Measurements from ENCODE around the gene LDB2. TPM values are rescaled to one million over a fixed set of nuclear protein-coding genes. Genes with fewer than 3 reads are reported as not detected.

LDB2 gene
- total and polyA plus RNA-seq, 2 donors (not counting 3 experiments of a cell fraction or from before 2014, with no cell fraction given), result 127 to 223 TPM

- no peaks in the 10 kb centered on the region for H3K9me3 ChIP-seq (replicated peaks; ENCODE audit: control insufficient read depth, insufficient read depth, low read length)
- H3K79me2 ChIP-seq (ENCODE audit: control insufficient read depth, insufficient read depth, low read length), result no peaks in the 10 kb centered on the region
- DNase-seq (ENCODE audit: low read depth, low spot score), result no peak
- H3K4me1 ChIP-seq (ENCODE audit: control insufficient read depth, extremely low read depth, insufficient read depth, low read length), result no peaks in the 10 kb centered on the region
- no peak overlapping the region for H3K27ac ChIP-seq (ENCODE audit: insufficient read depth, low read depth, low read length)
- H3K4me2 ChIP-seq (ENCODE audit: insufficient read depth, low read length), result no peak overlapping the region
- no peak overlapping the region for H3K4me3 ChIP-seq (replicated peaks in 1 of 3; ENCODE audit: insufficient read depth in 1 of 3, low read depth in 1 of 3, low read length in 3 of 3)
- H3K9me1 ChIP-seq (replicated peaks; ENCODE audit: control insufficient read depth, extremely low read depth, insufficient read depth, low read length), result no peaks in the 10 kb centered on the region
- no peaks in the 10 kb centered on the region for H4K20me1 ChIP-seq (replicated peaks; ENCODE audit: control insufficient read depth, extremely low read depth, insufficient read depth, low read length)
- BruUV-seq (replicated peaks), result no TSS peak
- no peak for FAIRE-seq
- dilution Hi-C loops (cut with MboI; ENCODE audit: extremely low pct_ligation_motif_present, low sequenced_read_pairs) (no loop called here), intact Hi-C loops (cut with micrococcal nuclease) (no loop called here)
- TF ChIP-seq FOS (IDR thresholded peaks at IDR 0.05; ENCODE audit: borderline replicate concordance, insufficient read depth, low read length) (no peak), POLR2AphosphoS5 (IDR thresholded peaks at IDR 0.05; ENCODE audit: insufficient read depth, low read depth, low read length) (no peak)
- H3K27me3 ChIP-seq (ENCODE audit: control insufficient read depth in 2 of 2, insufficient read depth in 2 of 2, low read length in 2 of 2), result no peaks in the 10 kb centered on the region
- POLR2A ChIA-PET, result no interaction called here
- peaks cover 0 to 16% of the 10 kb centered on the region in 2 experiments for H3K36me3 ChIP-seq (ENCODE audit: control insufficient read depth in 2 of 2, extremely low read depth in 1 of 2, insufficient read depth in 2 of 2, low read length in 2 of 2)
- H3K9ac ChIP-seq (replicated peaks; ENCODE audit: extremely low read depth, insufficient read depth, low read length), result no peak overlapping the region
- no peak overlapping the region for H2AFZ ChIP-seq (ENCODE audit: low read depth, low read length)
- CTCF ChIA-PET, result interaction anchor here (0.7 kb wide), 2 partner anchors 156 to 564 kb away, joined by 3 to 4 read pairs; no protein-coding TSS in a partner anchor
Measured at GRCh38 chr4:16759931-16760582, 138.4 kb downstream of the LDB2 start.

- FAIRE-seq, result no peak
- Histone ChIP-seq H3K79me2 (ENCODE audit: control insufficient read depth, insufficient read depth, low read length) (no peaks in the 10 kb centered on the region), H3K27me3 (ENCODE audit: control insufficient read depth in 2 of 2, insufficient read depth in 2 of 2, low read length in 2 of 2) (no peaks in the 10 kb centered on the region), H3K27ac (ENCODE audit: insufficient read depth, low read depth, low read length) (no peak overlapping the region), H3K36me3 (ENCODE audit: control insufficient read depth in 2 of 2, extremely low read depth in 1 of 2, insufficient read depth in 2 of 2, low read length in 2 of 2) (peaks cover 0 to 18% of the 10 kb centered on the region in 2 experiments), H3K4me3 (replicated peaks in 1 of 3; ENCODE audit: insufficient read depth in 1 of 3, low read depth in 1 of 3, low read length in 3 of 3) (no peak overlapping the region), H4K20me1 (replicated peaks; ENCODE audit: control insufficient read depth, extremely low read depth, insufficient read depth, low read length) (no peaks in the 10 kb centered on the region), H2AFZ (ENCODE audit: low read depth, low read length) (no peak overlapping the region), H3K9me3 (replicated peaks; ENCODE audit: control insufficient read depth, insufficient read depth, low read length) (no peaks in the 10 kb centered on the region), H3K9ac (replicated peaks; ENCODE audit: extremely low read depth, insufficient read depth, low read length) (no peak overlapping the region), H3K4me1 (ENCODE audit: control insufficient read depth, extremely low read depth, insufficient read depth, low read length) (no peaks in the 10 kb centered on the region), H3K4me2 (ENCODE audit: insufficient read depth, low read length) (no peak overlapping the region), H3K9me1 (replicated peaks; ENCODE audit: control insufficient read depth, extremely low read depth, insufficient read depth, low read length) (no peaks in the 10 kb centered on the region)
- DNase-seq (ENCODE audit: low read depth, low spot score), result no peak
- no TSS peak for BruUV-seq (replicated peaks)
- intact Hi-C loops (cut with micrococcal nuclease) (no loop called here), dilution Hi-C loops (cut with MboI; ENCODE audit: extremely low pct_ligation_motif_present, low sequenced_read_pairs) (no loop called here)
- POLR2A ChIA-PET, result no interaction called here
- CTCF ChIA-PET, result no interaction called here
- TF ChIP-seq MYC (IDR thresholded peaks at IDR 0.05; ENCODE audit: low read depth, low read length) (no peak), FOS (IDR thresholded peaks at IDR 0.05; ENCODE audit: borderline replicate concordance, insufficient read depth, low read length) (no peak), MAX (IDR thresholded peaks at IDR 0.05; ENCODE audit: insufficient read depth, insufficient read length) (no peak), POLR2AphosphoS5 (IDR thresholded peaks at IDR 0.05; ENCODE audit: insufficient read depth, low read depth, low read length) (no peak), JUN (IDR thresholded peaks at IDR 0.05; ENCODE audit: borderline replicate concordance, insufficient read depth, insufficient read length, low read depth) (no peak), POLR2A (IDR thresholded peaks at IDR 0.05; ENCODE audit: low read depth, low read length) (no peak), GATA2 (IDR thresholded peaks at IDR 0.05; ENCODE audit: insufficient read depth, insufficient read length, low read depth, low read length) (no peak), CTCF (IDR thresholded peaks at IDR 0.05; ENCODE audit: extremely low read depth in 1 of 2, insufficient read depth in 1 of 2, low read depth in 1 of 2, low read length in 2 of 2) (no peak), EZH2 (IDR thresholded peaks at IDR 0.05; ENCODE audit: borderline replicate concordance, low read depth, low read length, severe bottlenecking) (no peak)
Measured at GRCh38 chr4:16758816-16759215, 139.6 kb downstream of the LDB2 start.
